Vagina (tissue), 2 donors: ENCODE measurements around the gene DGKG.

Source experiments
- POLR2AphosphoS5 ChIP-seq, 2 donors: sonication (generic); formaldehyde crosslinking; IDR thresholded peaks; one replicate each; pipeline ENCODE4 v1.9.0; 2017; ENCODE audit warnings: antibody characterized with exemption in 2 of 2, mild to moderate bottlenecking in 2 of 2, low read depth in 1 of 2; ENCODE audit not compliant: insufficient read depth in 1 of 2
- TF ChIP-seq, protein P1 (sequence below), 3 experiments: fragments of 450-650 bp in 2 of 3; fragments of 200-600 bp in 1 of 3; sonication (generic) in 1 of 3; IDR thresholded peaks; one replicate each; pipeline ENCODE4 v1.5.1; 2017 to 2019; ENCODE audit warnings: antibody characterized with exemption in 3 of 3, mild to moderate bottlenecking in 2 of 3, moderate library complexity in 2 of 3

GRCh38 chr3:186362537-186362842, 456 bp upstream of the DGKG start:
- TF ChIP-seq, protein P1, sequence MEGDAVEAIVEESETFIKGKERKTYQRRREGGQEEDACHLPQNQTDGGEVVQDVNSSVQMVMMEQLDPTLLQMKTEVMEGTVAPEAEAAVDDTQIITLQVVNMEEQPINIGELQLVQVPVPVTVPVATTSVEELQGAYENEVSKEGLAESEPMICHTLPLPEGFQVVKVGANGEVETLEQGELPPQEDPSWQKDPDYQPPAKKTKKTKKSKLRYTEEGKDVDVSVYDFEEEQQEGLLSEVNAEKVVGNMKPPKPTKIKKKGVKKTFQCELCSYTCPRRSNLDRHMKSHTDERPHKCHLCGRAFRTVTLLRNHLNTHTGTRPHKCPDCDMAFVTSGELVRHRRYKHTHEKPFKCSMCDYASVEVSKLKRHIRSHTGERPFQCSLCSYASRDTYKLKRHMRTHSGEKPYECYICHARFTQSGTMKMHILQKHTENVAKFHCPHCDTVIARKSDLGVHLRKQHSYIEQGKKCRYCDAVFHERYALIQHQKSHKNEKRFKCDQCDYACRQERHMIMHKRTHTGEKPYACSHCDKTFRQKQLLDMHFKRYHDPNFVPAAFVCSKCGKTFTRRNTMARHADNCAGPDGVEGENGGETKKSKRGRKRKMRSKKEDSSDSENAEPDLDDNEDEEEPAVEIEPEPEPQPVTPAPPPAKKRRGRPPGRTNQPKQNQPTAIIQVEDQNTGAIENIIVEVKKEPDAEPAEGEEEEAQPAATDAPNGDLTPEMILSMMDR (IDR thresholded peaks at IDR 0.05) = no peak
- no peak for TF ChIP-seq POLR2AphosphoS5 (IDR thresholded peaks at IDR 0.05; ENCODE audit: insufficient read depth in 1 of 2, low read depth in 1 of 2)
